Calu3 (cell line): Measurements from ENCODE around the gene ADSS2. TPM values are rescaled to one million over a fixed set of nuclear protein-coding genes. Genes with fewer than 3 reads are reported as not detected.
A peak's percentile ranks its signal among the peaks of the same experiment; 100 is the strongest.

Experiments
- BruUV-seq: library from RNA; stranded (reverse); fragments of 400-500 nt; replicated peaks from 2 replicates; lab custom pipeline; 2021; lab: Mats Ljungman, UMichigan
- CTCF ChIA-PET: fragments of 300-600 bp; sonication (Branson Sonifier 250); formaldehyde crosslinking; loops from one replicate; lab custom pipeline; 2022; ENCODE audit warnings: antibody characterized with exemption; lab: Charles Lee
- DNase-seq: peaks from one replicate; pipeline ENCODE4 v3.0.0; 2022
- H3K27ac Mint-ChIP-seq: one replicate; pipeline ENCODE4 v1.8.0; 2022; ENCODE audit warnings: mixed read lengths; ENCODE audit not compliant: unreplicated experiment
- H3K27me3 Mint-ChIP-seq: one replicate; pipeline ENCODE4 v1.8.0; 2022; ENCODE audit warnings: mixed read lengths; ENCODE audit not compliant: unreplicated experiment
- H3K36me3 Mint-ChIP-seq: one replicate; pipeline ENCODE4 v1.8.0; 2022; ENCODE audit warnings: mild to moderate bottlenecking, moderate library complexity, mixed read lengths; ENCODE audit not compliant: insufficient read depth, unreplicated experiment
- H3K4me1 Mint-ChIP-seq: one replicate; pipeline ENCODE4 v1.8.0; 2022; ENCODE audit warnings: mild to moderate bottlenecking, low read depth, mixed read lengths; ENCODE audit not compliant: unreplicated experiment
- H3K4me3 Mint-ChIP-seq: one replicate; pipeline ENCODE4 v1.8.0; 2022; ENCODE audit warnings: mild to moderate bottlenecking, low read depth, moderate library complexity, mixed read lengths; ENCODE audit not compliant: unreplicated experiment
- H3K9me3 Mint-ChIP-seq: one replicate; pipeline ENCODE4 v1.8.0; 2022; ENCODE audit warnings: low read depth, mixed read lengths; ENCODE audit not compliant: unreplicated experiment
- intact Hi-C: fragments of 100-400 bp; cut with micrococcal nuclease; formaldehyde crosslinking; loops from one replicate; pipeline ENCODE4 v1.10.0; 2022; ENCODE audit not compliant: unreplicated experiment
- total RNA-seq: library from RNA; stranded (reverse); gene quantifications from 2 replicates; pipeline ENCODE4 v1.2.3, GENCODE V29; 2022
- TF ChIP-seq, protein P1 (sequence below): fragments of 200-600 bp; IDR thresholded peaks from one replicate; pipeline ENCODE4 v1.8.0; 2022; ENCODE audit warnings: antibody characterized with exemption; ENCODE audit not compliant: unreplicated experiment

The ADSS2 gene
- total RNA-seq, 1 experiment from 2014 or later: 68.3 TPM

DNA sequence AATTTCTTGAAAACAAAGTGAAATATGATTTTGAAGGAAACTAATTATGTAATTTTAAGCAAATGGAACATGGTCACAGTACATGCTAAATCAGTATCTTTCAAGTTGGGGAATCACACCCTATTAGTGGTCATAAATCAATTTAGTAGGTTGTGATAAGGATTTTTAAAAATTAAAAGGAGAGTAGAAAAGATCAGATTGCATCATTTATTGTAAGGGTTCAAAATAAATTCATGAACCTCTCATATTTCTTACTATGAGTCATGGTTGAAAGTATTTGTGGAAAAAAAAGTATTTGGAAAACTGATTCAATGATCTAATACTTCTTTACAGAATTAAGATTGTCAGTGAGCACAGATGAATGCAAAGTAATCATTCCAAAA lies 14.6 kb downstream of the ADSS2 start:
- peaks cover 52% of the 10 kb centered on the region for H3K36me3 Mint-ChIP-seq
- no peaks in the 10 kb centered on the region for H3K27me3 Mint-ChIP-seq
- no peaks in the 10 kb centered on the region for H3K9me3 Mint-ChIP-seq
- intact Hi-C loops: loop anchor here (5.0 kb wide), 1 partner anchor 85 kb away; a partner anchor contains a TSS
- DNase-seq: no peak
- no TSS peak for BruUV-seq
- TF ChIP-seq, protein P1, sequence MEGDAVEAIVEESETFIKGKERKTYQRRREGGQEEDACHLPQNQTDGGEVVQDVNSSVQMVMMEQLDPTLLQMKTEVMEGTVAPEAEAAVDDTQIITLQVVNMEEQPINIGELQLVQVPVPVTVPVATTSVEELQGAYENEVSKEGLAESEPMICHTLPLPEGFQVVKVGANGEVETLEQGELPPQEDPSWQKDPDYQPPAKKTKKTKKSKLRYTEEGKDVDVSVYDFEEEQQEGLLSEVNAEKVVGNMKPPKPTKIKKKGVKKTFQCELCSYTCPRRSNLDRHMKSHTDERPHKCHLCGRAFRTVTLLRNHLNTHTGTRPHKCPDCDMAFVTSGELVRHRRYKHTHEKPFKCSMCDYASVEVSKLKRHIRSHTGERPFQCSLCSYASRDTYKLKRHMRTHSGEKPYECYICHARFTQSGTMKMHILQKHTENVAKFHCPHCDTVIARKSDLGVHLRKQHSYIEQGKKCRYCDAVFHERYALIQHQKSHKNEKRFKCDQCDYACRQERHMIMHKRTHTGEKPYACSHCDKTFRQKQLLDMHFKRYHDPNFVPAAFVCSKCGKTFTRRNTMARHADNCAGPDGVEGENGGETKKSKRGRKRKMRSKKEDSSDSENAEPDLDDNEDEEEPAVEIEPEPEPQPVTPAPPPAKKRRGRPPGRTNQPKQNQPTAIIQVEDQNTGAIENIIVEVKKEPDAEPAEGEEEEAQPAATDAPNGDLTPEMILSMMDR: no peak
- peak overlapping the region; percentile 52 for H3K27ac Mint-ChIP-seq
- no peak overlapping the region for H3K4me3 Mint-ChIP-seq
- CTCF ChIA-PET: no interaction called here
- H3K4me1 Mint-ChIP-seq: peaks cover 68% of the 10 kb centered on the region

DNA sequence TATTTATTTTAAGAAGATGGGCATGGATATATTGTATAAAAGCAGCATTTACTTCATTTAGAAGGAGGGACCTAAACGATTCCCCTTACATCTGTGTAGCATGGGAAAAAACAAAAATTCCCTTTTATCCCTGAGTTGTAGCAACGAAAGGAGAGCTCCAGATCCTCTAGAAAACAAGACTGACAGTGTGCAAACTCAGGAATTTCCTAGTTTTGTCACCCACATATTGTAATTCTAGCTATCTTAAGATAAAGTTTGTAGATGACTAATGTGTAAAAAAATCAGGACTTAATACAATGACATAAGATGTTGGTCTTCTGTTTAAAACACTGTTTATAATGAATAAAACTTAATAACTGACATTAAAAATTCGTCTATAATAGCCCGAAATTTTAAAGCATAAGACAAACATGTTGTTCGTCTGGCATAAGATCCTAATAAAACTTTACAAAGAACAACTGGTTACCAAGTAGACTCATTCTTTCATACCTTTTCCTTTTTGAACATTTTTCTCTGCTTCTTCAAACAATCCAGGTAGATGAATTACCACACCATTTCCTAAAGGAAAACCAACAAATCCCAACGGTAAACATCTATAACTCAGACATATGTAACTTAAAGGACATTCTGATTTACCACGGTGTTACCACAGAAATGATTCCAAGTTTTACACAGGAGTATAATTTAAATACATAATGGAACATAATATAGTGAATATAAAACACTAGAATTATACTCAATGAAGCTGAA lies 15.2 kb downstream of the ADSS2 start:
- Mint-ChIP-seq H3K9me3 (no peaks in the 10 kb centered on the region), H3K36me3 (peaks cover 52% of the 10 kb centered on the region), H3K4me1 (peaks cover 64% of the 10 kb centered on the region), H3K27ac (peak overlapping the region; percentile 52), H3K4me3 (peak overlapping the region; percentile 40), H3K27me3 (no peaks in the 10 kb centered on the region)
- no peak for DNase-seq
- CTCF ChIA-PET: no interaction called here
- BruUV-seq: no TSS peak
- intact Hi-C loops: loop anchor here (5.0 kb wide), 1 partner anchor 84 kb away; a partner anchor contains a TSS
- TF ChIP-seq, protein P1: no peak

DNA sequence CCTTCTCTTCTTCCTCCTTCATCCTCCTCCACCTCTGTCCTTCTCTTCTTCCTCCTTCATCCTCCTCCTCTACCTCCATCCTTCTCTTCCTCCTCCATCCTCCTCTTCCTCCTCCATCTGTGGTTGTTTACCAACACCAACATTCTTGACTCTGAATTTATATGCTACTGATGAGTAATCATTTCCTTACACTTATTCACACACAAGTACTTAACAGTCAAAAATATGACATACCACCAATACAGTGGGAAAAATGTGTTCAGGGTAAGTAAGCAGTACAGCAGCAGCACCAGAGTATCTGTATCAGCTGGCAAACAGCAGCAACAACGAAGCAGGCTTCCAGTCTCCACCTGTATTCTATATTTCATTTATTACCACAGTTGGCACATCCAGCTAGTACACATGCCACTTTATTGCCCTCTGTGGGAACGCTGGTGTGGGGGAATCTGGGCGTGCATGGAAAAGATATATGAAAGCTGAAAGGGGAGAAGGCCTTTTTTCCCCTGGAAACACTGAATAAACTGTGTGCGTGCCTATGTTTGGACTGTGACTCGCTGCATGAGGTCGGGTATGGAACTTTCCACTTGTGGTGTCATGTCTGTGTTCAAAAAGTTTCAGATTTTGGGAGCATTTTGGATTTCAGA lies 16.0 kb downstream of the ADSS2 start:
- intact Hi-C loops: loop anchor here (5.0 kb wide), 1 partner anchor 83 kb away; a partner anchor contains a TSS
- H3K4me3 Mint-ChIP-seq: peak overlapping the region; percentile 40
- H3K27me3 Mint-ChIP-seq: no peaks in the 10 kb centered on the region
- TF ChIP-seq, protein P1: no peak
- DNase-seq: no peak
- peak overlapping the region; percentile 52 for H3K27ac Mint-ChIP-seq
- peaks cover 64% of the 10 kb centered on the region for H3K4me1 Mint-ChIP-seq
- H3K36me3 Mint-ChIP-seq: peaks cover 53% of the 10 kb centered on the region
- H3K9me3 Mint-ChIP-seq: no peaks in the 10 kb centered on the region
- no TSS peak for BruUV-seq
- CTCF ChIA-PET: no interaction called here

DNA sequence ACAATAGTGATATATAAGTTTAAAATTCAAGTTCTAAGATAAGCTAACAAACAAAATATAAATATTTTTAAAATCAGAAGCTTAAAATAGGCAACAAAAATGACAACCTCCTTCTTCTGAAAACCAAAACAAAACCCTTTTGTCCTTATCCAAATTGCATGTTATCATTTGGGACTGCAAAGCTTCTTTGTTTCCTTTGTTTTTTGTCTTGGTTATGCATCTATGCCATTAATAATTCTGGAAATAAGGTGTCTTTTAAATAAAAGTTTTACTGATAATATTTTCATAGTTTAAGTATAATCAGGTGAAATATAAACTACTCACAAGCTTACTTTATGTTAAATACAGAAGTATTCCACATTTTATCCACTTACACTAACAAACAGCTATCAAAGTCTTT lies 20.5 kb downstream of the ADSS2 start:
- H3K27me3 Mint-ChIP-seq: no peaks in the 10 kb centered on the region
- no peak overlapping the region for H3K27ac Mint-ChIP-seq
- DNase-seq: no peak
- H3K9me3 Mint-ChIP-seq: no peaks in the 10 kb centered on the region
- peaks cover 20% of the 10 kb centered on the region for H3K4me1 Mint-ChIP-seq
- intact Hi-C loops: no loop called here
- peaks cover 30% of the 10 kb centered on the region for H3K36me3 Mint-ChIP-seq
- TF ChIP-seq, protein P1: no peak
- CTCF ChIA-PET: no interaction called here
- no TSS peak for BruUV-seq
- no peak overlapping the region for H3K4me3 Mint-ChIP-seq
